ENCODE measurements around the gene CARD19.

The CARD19 gene

DNA sequence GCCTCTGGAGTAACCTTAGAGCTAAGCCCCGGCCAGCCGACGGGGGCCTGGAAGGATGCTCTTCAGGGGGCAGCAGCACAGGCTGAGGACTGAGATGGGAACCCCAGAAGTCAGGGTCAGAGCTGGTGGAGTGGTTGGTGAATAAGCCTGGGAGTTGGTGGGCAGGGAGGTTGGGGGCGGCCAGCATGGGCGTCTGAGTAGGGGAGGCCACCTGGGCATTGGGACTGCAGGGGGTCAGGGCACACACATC lies 23.6 kb downstream of the CARD19 start:
- TF ChIP-seq, protein P1, sequence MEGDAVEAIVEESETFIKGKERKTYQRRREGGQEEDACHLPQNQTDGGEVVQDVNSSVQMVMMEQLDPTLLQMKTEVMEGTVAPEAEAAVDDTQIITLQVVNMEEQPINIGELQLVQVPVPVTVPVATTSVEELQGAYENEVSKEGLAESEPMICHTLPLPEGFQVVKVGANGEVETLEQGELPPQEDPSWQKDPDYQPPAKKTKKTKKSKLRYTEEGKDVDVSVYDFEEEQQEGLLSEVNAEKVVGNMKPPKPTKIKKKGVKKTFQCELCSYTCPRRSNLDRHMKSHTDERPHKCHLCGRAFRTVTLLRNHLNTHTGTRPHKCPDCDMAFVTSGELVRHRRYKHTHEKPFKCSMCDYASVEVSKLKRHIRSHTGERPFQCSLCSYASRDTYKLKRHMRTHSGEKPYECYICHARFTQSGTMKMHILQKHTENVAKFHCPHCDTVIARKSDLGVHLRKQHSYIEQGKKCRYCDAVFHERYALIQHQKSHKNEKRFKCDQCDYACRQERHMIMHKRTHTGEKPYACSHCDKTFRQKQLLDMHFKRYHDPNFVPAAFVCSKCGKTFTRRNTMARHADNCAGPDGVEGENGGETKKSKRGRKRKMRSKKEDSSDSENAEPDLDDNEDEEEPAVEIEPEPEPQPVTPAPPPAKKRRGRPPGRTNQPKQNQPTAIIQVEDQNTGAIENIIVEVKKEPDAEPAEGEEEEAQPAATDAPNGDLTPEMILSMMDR (IDR thresholded peaks at IDR 0.05; ENCODE audit: low read depth, low read length), result no peak
- H3K4me3 ChIP-seq (ENCODE audit: low read depth, low read length), result no peak overlapping the region
- in situ Hi-C loops (cut with HindIII; ENCODE audit: low sequenced_read_pairs), result no loop called here
- no peak for DNase-seq (ENCODE audit: low read depth, low spot score)

DNA sequence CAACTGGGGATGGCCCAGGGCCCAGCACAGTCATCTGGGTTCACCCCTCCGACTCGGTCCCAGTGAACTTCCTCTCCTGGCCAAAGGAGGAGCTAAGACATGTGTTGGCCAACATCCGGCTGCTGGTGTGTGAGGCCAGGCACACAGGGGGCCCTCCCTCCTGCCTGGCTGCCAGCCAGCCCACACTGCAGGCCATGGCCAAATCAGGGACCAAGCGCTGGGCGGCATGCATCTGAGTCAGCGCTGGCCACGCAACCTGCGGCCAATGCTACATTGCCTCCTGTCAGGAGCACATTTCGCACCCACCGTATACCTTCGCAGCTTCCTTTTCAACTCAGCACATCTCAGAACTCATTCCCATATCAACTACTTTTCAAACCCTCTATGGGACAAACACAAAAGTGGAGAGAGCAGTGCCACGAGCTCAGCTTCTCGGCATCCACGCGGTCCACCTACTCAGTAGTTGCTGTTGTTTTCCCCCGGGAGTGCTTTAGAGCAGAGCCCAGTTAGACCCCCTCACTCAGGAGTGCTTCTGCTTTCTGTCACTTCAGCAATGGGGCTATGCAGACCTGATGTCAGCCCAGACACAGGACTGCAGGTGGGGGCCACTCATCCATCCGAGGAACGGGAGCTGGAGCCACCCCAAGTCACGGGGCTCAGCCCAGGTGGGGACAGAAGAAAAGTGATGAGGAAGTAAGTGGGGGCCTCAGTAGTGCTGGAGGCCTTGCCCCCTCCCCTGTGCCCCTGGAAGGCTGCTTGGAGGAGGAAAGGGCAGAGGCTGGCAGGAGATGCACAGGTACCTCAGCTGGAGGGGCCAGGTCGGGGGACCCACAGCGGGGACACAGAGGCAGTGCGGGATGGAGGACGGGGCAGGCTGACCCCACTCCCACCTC lies 24.2 kb downstream of the CARD19 start:
- in situ Hi-C loops (cut with HindIII; ENCODE audit: low sequenced_read_pairs), result no loop called here
- TF ChIP-seq, protein P1 (IDR thresholded peaks at IDR 0.05; ENCODE audit: low read depth, low read length), result peak; percentile 56
- DNase-seq (ENCODE audit: low read depth, low spot score), result peak; percentile 95
- H3K4me3 ChIP-seq (ENCODE audit: low read depth, low read length), result no peak overlapping the region

DNA sequence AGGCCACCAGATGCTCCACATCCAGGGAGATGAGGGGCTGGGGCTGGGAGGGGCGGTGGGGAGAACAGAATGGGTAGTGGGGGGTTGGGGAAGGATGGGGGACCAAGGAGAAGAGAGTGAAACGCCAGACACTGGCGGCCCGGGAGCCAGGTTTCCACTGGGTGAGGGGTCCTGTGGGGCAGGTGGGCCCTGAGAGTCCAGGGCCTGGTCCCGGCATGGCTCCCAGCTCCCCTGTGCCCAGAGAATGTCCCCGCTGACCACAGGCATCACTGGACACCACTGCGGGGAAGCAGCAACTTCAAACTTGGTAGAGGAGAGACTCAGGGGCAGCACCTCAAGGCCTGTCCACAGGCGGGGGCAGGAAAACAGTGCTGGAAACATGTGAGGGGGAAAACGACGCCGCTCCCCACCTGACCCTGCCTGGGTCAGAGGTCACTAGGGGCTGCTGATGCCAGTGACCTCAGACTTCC lies 24.9 kb downstream of the CARD19 start:
- in situ Hi-C loops (cut with HindIII; ENCODE audit: low sequenced_read_pairs), result no loop called here
- no peak overlapping the region for H3K4me3 ChIP-seq (ENCODE audit: low read depth, low read length)
- TF ChIP-seq, protein P1 (IDR thresholded peaks at IDR 0.05; ENCODE audit: low read depth, low read length), result no peak
- no peak for DNase-seq (ENCODE audit: low read depth, low spot score)

DNA sequence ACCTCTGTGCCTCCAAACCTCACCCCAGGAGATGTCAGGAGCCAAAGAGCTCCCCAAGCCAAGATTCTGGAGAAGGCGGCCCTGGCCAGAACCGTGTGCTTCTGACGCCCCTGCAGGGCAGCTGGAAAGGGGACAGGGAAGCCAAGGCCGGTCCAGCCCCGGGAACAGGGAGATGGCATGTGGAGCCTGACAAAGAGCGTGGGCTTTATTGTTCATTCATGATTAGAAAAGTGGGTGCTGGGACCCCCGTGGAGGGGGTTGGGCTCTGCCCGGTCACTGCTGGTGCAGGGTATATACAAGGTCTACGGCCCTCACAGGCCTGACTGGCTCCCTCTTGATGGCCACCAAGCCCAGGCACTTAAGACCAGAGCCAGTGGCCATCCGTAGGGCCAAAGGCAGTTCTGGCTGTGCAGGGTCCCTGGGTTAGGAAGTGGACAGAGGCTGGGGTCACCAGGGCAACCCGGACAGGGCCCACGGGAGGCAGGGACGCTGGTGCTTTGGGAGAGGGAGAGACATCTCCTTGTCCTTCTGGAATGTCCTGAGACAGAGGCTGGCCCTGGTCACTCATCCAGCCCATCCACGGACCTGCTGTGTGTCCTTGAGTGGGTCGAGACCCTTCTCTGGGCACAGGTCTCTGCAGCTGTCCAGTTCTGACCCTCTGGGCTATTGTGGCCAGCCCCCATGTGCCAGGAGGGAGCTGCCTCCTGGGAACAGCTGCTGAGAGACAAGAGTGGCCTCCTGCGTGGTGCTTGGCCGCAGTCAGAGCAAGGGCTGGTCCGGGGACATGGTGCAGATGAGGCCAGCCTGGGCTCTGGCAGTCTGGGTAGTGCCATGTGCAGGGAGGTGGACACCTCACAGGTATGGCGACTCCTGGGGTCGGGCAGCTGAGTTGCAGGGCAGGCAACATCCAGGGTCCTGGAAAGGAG lies 25.6 kb downstream of the CARD19 start:
- TF ChIP-seq, protein P1 (IDR thresholded peaks at IDR 0.05; ENCODE audit: low read depth, low read length), result no peak
- H3K4me3 ChIP-seq (ENCODE audit: low read depth, low read length), result no peak overlapping the region
- in situ Hi-C loops (cut with HindIII; ENCODE audit: low sequenced_read_pairs), result no loop called here
- DNase-seq (ENCODE audit: low read depth, low spot score), result no peak

DNA sequence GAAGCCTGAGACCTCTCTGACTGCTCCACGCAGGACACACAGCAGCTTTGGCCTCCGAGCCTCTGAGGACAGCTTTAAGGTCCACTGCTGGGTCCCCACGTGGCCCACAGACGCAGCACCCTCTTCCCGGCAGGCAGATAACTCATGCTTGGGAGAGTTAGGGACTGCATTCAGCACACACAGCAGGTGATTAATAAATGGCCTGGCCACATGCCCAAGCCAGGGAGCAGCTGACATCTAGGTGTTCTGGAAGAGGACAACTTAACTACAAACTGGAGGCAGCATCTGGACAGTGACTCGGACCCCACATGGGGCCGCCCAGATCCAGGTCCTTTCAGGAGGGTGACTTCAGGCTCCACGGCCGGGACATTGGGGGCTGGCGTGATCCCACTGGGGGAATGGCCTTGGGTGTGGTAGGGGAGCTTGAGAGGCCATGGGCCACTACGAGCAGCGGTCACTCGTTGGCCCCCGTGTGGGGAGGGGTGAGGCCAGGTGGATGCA lies 26.8 kb downstream of the CARD19 start:
- in situ Hi-C loops (cut with HindIII; ENCODE audit: low sequenced_read_pairs), result no loop called here
- H3K4me3 ChIP-seq (ENCODE audit: low read depth, low read length), result no peak overlapping the region
- TF ChIP-seq, protein P1 (IDR thresholded peaks at IDR 0.05; ENCODE audit: low read depth, low read length), result no peak
- DNase-seq (ENCODE audit: low read depth, low spot score), result no peak

DNA sequence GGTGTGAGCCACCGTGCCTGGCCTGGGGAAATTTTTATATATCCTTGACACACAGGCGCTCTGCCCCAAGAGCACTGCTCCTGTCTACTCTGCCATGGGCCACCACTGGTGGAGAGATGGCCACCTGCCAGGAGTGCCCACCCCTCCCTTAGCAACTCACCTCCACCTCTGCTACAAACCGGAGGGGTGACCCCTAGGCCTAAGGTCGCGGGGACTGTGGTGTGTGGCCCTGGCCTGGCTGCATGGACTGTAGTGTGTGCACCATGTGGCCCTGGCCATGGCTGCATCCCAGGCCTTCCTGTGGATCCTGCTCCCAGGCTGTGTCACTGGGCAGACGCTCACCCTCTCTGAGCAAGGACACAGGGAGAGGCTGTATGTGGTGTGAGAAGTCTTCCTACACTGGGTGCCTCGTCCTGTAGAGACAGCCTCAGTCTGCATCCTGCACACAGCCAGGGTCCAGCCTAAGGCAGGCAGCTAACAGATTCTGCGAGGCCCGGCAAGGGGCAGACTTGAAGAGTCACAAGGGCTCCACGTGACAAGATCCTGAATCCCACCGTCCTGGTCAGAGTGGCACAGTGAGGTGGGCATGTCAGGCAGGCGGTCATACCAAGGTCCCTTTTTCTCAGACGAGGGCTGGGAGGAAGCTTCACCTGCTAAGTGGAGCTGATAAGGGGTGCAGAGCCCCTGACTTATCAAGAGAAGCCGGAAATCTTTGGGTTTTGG lies 27.7 kb downstream of the CARD19 start:
- in situ Hi-C loops (cut with HindIII; ENCODE audit: low sequenced_read_pairs), result no loop called here
- TF ChIP-seq, protein P1 (IDR thresholded peaks at IDR 0.05; ENCODE audit: low read depth, low read length), result no peak
- no peak for DNase-seq (ENCODE audit: low read depth, low spot score)
- H3K4me3 ChIP-seq (ENCODE audit: low read depth, low read length), result no peak overlapping the region

Measured in astrocyte of the spinal cord (primary cell).